ENCODE results near the gene ARGLU1.

ARGLU1 gene

DNA sequence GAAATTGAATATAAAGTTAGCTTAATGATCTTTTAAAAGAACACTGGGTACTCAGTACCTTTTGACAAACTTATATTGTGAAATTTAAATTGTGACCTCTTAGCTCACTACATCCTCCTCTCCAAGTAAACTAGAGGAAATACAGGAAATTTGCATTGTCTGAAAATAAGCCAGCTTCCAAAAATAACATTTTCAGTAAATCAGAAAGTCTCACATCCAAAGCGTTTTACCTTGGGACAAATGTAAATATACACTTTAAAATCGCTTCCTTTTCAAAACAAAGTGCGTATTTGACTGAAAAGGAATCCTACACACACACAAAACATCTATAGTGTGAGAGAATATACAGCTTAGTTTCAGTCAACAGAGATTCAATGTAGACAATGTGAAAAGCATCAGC lies 30.4 kb downstream of the ARGLU1 start:
- DNase-seq, result no peak

DNA sequence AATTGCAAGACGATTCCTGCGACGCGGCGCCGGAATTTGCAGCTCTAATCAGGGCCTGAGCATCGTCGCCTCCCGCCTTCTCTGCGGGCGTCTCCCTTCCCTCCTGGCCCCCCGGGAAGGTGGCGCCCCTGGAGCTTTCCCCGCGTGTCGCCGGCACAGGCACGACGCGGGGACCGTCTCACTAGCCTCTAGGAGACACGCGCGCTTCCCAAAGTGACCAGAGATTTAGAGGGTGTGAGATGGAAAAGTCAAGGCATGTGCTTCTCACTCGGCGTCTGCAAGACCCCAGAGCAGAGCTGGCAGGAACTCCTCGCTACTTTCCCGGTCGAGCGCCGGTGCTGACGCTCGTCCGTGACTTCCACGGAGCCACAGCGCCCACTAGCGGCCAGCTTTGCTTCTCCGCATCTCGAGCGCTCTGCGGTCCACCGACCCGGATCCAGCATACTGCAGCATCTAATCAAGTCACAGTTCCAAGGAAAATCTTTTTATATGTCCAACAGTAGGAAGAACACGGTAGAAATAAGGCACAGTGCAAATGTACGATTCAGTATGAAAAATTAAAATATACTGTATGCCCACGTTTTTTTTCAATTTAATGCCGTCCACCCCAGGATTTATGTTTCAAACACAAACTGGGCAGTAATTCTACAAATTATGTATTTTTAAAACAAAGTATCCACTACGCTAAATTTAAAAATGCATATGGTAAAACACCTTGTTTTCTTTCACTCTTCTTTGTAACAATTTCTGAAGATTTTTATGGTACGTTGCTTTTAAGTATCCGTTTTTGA lies 31.5 kb downstream of the ARGLU1 start:
- peak; percentile 82 for DNase-seq

DNA sequence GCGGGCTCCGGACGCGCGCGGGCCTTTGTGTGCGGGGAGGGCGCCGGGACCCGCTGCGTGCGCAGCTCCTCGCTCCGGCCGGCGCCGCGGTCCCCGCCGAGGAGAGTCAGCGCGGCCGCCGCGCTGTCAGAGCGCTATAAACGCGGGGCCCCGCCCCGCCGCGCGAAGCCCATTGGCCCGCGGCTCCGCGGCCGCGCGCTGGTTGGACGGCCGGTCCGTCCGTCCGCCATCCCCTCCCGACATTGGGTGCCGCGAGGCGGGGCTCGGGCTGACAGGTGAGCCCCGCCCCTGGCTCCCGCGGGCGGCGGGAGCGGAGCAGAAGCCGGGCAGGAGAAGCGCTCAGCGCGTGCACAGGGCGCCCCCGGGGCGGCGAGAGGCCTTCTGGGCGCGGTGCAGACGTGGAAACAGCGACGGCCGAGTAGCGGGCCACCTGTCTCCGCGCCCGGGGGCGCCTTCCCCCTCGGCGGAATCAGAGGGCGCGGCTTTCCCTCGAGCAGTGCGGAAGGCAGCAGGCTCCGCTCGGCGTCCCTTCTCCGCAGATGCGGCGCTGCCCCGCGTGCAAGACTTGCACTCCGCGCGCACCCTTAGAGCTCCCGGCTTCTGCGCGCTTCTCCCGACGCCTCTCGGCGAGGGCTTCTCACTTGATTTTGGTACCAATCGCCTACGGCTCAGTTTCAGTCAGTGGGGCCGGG lies 32.2 kb downstream of the ARGLU1 start, which contains the start of gene EFNB2:
Gene EFNB2 (minus strand): TSS at position 111 of the 692 bp plus-strand sequence. CDS start 698 bp downstream, outside the sequence.
- peak; percentile 90 for DNase-seq

DNA sequence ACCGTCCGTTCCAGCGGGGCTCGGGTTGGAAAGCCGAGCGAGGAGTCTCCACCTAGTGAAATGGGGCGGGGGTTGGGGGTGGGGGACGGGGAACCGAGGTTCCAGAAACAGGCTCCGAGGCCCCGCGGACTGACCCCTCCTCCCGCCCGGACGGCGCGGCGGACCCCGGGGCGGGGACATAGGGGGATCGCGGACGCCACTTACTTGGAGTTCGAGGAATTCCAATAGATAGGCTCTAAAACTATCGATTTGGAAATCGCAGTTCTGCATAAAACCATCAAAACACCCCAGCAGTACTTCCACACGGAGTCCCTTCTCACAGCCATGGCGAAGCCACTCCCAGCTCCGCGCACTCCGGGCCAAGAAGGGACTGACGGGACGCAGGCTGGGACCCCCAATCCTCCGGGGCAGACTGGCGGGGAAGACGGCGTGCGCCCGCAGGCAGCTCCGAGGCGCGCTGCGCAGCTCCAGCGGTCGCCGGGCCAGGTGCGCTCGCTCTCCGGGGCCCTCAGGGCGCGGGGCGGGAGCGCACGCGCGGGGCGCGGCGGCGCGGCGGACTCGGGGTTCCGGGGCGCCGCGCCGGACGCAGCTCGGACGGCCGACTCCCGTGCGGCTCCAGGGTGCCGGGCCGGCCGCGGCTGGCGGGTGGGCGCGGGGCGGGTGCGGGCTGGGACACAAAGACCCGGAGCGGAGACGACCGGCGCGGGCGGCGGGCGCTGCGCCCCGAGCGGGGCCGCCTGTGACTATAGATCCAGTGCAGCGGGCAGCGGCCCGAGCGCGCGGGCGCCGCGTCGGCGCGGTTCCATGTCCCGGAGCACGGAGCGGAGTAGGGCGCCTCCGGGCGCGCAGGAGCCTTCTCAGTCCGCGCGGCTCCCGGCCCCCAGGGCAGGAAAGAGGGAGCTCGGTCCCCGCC lies 33.0 kb downstream of the ARGLU1 start:
- peak; percentile 67 for DNase-seq

DNA sequence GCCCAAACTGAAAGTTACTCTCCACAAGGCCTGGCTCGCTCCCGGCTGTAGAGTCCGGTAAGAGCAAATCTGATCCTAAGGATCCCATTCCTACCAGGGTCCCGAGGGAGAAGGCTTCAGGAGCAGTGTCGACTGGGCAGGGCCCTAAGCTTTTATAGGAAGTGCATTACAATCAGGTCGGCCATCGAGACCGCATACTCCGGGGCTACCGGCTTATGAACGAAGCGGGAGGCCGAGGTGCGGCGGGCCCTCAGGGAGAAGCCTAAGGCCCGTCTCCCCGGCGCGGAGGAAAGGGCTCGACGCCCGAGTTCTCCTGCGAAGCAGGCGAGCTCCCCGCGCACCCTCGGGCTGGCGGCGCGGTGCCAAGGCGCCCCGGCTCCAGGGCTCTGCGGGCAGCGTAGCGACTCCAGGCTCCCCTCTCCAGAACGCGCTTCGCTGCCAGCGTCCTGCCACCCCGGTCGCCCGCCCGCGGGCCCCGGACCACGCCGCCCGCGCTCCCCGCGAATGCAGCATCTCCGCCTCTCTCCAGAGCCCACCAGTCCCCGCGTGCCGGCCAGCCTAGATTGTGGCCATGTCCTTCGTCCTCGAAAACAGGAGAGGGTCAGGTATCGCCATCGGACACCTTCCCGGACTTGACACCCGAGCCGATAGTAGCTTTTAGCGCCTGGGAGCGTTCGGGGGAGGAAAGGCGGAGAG lies 33.8 kb downstream of the ARGLU1 start:
- DNase-seq, result no peak

DNA sequence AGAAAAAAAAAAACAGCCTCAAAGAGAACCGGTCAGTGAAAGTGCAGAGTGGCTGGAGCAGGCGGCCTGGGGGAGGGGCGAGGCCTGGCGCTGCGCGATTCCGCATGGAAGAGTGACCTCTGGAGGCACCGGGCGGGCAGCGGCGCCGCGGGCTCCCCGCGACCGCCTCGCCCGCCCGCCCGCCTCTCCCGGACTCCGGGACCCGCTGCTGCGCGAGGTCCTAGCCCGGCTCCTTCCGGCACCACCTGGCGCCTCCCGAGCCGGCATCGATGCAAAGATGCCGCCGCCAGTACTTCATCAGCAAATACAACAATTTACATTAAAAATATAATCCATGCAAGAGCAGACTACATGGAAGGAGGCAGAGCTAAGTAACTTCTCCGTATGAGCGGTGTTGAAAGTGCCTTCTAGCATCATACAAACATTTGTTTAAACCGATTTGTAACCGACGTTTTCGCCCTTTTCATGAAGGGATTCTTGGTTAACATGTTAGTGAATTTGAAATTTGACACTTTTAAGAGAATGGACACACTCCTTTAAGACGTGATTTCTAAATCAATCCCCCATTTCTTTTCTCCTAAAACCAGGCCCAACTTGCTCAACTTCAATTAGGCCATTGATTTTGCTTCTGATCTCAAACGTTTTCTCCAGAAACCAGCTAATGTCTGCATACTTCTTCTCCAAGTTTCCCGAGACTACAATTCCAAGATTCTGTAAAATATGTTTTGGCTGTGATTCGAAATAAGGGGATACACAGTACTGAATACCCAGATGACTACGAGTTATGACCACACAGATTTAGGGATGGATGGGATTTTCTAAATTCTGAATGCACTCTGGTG lies 34.6 kb downstream of the ARGLU1 start:
- peak; percentile 67 for DNase-seq

DNA sequence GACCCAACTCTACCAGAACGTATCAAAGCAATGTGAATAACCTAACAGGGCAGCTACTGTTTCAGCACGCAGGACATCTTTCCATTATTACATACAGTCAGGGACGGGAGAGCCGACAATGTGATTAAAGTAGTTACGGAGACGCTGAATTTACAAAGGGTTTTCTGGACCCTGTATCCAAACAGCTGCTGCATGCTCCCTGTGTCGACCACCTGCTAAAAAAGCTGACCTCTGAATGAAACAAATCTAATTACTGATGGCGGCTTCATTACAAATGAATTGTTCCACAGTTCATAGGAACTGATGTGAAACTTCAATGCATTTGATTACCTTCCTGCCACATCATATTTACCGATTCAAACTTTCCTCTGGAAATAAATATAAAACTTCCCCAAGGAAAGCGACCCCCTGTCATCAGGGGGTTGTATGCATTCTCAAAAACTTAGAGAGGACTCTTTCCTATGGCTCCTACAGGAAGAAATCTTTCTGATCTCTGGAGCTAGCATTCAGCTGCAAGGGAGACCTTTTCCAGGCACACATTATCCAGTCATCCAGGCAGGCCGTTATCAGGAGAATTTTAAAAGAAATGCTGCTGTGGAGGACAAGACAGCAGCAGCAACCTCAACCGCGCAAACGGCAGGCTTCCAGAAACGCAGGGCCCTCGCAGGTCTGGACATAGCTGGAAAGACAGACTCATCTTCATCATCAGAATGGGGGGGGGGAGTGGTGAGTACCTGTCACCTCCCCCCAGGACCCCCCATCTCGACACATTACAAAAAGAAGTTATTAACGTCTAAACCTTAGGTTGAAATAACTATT lies 35.6 kb downstream of the ARGLU1 start:
- peak; percentile 24 for DNase-seq

DNA sequence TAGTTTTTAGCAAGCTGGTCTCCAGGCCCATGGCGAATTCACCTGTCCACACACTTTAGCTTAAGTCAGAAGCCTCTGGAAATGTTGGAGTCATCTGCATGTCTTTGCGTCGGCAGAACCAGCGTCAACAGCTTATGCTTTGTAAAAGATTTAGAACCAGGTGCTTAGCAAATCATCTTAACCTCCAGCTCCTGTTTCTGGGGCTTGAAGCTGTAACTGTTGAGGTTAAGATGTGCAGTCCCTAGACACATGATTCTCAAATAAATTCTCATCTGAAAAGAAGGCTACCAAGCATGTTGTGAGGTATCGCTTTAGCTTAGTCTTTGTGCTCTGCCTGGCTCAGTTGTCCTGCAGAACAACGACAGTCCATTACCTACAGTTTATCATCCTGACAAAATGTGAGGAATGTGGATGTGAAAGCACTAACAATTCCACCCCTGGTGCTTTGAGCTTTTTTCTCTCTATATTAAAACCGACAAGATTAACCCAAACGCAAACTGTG lies 36.9 kb downstream of the ARGLU1 start:
- DNase-seq, result no peak

DNA sequence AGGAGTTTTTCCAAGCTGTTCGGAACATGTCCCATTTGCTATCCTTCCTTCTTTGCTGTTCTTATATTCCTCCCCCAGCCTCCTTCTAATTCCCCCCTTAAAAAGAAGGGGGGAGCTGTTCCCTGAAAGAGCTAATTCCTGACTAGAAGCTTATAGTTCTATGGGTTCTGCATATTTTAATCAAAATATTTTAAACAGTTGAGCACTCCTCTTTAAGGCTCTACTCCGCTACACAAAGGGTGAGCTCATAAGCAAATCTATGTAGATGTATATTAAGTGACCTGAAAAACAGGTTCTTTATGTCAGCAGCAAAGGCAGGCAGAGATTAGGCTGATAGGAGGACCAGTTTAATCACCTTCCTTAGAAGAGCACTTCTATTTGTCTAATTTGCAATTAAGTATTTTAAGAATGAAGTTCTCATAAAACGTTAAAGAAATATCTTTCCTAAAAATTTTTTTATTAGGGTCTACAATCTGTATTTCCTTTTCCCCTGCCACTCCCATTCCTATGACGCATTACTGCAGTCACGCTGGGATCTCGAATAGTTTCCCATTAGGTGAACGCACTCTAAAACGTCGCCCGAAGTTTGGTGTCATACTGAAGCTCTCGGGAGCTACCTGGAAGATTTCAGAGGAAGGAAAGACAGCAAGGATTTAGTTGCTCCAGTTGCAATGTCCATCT lies 37.6 kb downstream of the ARGLU1 start:
- DNase-seq, result no peak

DNA sequence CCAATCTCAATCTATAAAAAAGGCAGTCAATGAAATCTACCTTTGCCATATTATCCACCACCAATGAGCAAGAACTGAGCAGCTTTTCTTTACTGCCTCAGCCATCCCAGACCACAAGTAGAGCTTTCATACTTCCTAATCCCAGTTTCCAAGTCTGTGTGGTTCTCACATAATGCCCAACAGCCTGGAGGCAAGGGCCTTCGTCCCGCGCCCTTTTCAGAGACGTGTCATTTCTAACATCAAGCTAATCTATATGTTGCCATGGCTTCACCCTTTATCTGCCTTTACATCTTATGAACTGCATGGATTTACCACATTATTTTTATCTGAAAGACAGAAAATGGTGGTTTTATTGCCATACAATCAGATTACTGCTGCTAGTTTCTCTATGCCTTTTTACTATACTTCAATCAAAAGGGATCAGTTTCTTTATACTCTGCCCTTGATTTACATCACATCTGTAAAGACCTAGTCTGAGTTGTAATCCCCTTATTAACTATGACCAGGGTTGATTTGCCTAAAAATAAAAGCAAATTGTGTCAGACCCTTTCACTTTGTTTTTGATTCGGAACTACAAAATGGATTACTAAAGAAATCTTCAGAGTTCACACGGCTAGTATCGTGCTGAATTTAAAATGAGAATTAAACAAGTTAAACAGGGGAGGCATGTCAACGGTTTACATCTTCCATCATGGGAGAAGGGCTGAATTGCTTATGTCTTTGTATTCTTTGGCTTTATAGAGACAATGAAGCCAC lies 38.3 kb downstream of the ARGLU1 start:
- no peak for DNase-seq

DNA sequence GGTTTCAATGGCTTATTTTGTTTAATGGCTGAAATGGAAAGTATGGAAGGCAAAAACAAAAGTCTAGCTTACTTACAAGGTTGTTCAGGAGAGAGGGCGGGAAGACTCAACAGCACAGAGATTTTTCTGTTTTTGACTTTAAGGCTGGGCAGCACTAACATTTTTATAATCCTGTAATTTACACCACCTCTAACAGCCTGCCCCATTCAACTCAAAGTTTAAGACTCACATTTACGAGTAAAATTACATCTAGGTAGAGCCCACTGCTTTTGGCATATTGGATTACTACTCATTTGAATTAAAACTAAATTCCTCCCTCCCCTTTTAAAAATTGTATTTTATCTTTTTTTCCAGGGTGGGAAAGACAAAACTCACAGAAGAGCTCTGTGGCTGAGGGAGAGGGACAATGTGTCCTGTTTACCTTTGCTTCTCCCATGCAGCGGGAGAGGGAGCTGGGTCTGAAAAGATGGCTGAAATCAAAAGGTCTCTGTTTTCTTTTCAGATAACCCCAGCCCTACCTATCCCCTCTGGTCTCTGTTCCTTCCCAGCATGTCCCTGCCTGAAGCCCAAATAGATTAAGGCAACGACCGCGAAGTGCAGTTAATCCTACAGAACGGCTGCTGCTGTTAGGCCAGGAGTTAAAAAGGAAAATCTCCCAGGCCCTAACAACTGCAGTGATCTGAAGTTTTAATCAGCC lies 39.1 kb downstream of the ARGLU1 start:
- DNase-seq, result no peak

DNA sequence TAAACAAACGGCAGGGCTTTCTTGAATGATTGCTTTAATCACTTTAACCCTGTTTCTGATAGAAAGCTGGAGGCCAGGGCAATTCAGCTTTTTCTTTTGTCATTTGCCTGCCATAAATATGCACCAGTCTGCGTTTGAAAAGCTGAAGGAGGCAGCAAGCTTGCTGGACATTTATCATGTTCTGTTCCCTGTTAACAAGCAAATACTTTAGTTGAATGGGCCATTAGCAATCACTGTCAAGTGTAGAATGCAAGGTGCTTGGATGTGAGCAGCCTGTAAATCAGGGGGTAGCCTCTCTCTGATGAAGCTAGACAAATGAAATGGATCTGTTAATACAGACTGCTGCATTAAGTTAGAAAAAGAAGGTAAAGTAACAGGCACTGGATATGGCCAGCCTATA lies 40.1 kb downstream of the ARGLU1 start:
- DNase-seq, result no peak

DNA sequence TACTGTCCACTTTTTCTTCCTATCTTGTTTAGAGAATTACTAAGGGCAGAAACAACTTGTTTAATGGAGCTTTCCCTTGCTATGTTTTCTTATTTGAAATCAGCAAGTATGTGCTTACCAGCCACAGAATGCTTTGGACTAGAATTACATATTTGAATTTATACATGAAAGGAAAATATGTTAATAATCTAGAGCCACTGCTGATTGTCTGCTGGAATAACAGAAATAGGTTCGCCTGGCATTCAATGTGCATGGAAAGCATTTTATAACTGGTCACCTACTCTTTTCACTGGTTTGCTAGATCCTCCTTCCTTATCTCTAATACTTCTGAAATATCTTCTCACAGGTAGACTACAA lies 40.5 kb downstream of the ARGLU1 start:
- no peak for DNase-seq

DNA sequence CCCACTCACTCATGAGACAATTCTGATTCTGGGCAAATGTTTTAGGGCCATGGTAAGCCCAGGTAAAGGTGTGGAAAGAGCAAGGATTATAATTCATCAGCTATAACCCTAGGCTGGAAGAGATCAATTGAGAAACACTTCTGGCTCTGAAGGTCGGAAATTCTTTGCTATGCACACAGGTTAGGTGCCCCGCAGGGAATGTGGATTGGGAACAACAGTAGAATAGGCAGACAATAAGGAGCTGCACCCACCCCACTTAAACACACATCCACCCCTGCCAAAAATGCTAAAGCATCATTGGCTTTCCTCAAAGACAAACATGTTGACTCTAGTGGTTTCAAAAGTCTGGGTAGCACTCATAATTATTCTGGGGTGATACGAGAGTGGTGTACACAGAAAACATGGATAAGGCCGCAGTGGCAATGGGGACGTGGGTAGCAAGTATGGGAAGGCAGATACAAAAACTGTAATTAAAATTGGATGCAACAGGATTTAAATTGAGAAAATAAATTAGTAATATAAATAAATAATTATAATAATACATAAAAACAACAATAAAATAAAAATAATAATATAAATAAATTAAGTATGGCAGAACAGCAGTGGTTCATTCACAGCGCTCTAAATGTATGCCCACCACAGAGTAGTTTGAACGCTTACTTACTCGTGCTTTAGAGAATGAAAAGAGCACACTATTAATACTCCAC lies 41.0 kb downstream of the ARGLU1 start:
- DNase-seq, result no peak

DNA sequence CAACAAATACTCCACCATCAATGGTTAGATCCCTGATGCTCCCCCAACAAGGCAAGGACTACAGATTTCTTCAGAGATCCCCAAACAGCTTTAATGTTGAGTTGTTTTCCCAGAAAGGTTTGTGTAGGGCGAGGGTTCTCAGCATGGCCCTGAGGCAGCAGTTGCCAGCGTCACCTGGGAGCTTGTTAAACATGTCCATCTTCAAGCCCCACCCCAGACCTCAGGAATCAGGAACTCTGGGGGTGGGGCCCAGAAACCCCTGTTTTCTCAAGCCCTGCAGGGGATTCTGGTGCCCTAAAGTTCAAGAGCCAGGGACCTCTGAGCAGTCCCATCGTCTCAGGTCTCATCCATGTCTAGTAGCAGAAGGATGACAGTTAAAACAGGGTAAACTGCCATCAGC lies 42.1 kb downstream of the ARGLU1 start:
- DNase-seq, result no peak

DNA sequence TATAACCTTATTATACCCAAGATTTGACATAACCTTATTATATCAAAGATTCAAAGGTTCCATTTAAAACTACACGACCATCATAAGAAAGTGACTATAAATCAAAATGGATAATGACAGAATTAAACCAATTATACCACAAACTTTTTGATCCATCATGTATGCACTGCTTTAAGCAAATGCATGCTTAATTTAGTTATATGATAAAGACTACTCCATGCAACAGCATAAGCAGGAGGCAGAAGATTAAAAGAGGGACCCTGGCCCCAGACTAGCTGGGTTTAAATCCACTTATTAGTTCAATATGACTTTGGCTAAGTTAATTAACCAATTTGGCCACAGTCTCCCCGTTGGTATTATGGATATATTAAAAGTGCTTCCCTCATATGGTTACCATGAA lies 43.8 kb downstream of the ARGLU1 start:
- DNase-seq, result peak; percentile 19

DNA sequence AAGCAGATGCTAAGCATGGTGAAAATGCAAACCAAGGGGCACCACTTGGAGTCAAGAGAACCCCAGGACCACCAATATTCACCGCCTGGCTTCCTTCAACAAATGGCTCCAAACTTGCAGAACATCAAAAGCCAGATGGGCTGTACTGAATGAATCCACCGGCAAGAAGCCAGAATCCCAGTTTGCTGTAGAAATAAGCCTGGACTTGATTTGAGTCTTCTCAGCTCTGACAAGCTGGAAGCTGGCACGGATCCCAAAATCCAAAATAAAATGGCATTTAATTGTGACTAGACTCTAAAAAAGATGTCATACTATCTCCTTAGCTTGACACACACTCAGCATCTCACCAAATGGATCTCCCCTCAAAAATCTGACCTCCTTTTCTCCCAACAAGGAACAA lies 44.4 kb downstream of the ARGLU1 start:
- peak; percentile 99 for DNase-seq
